Fibroblast of villous mesenchyme (primary cell): ENCODE measurements around the gene DENND11. TPM values are rescaled to one million over a fixed set of nuclear protein-coding genes. Genes with fewer than 3 reads are reported as not detected.

Source experiments
- DNase-seq: peaks from one replicate; pipeline ENCODE4 v3.0.0-alpha.2; 2010; ENCODE audit warnings: low read depth
- H3K4me3 ChIP-seq: 2 replicates; pipeline ENCODE4 v1.5.1; 2011; ENCODE audit warnings: low read depth, mild to moderate bottlenecking, low read length
- total RNA-seq: library from RNA; depleted of rRNA; stranded (reverse); fragments of >200 nt; gene quantifications from 2 replicates; pipeline ENCODE4 v1.2.3, GENCODE V29; 2012
- TF ChIP-seq, protein P1 (sequence below): IDR thresholded peaks from 2 replicates; pipeline ENCODE4 v1.5.1; 2012; ENCODE audit warnings: low read depth, mild to moderate bottlenecking, low read length; ENCODE audit not compliant: insufficient read depth

Gene DENND11
- total RNA-seq, 1 donor, result 5.6 TPM

DNA sequence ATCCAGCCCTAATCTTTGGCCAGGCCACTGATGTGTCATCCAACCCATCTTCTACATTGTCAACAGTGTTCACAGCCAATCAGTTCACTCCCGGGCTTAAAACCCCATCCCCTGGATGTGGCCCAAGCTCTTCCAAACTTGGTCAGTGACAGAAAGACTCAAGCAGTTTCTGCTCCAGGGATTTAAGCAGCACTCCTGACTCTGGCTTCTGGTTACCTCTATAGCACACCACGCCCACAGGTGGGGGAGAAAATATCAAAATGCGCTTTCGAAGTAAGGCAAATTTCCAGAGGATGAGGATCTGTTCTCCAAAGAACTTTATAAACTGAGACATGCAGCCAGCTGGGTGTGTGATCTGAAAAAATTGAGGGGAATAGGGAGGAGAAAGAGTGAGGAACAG, 35.9 kb downstream of the DENND11 start:
- no peak overlapping the region for H3K4me3 ChIP-seq
- no peak for DNase-seq
- TF ChIP-seq, protein P1, sequence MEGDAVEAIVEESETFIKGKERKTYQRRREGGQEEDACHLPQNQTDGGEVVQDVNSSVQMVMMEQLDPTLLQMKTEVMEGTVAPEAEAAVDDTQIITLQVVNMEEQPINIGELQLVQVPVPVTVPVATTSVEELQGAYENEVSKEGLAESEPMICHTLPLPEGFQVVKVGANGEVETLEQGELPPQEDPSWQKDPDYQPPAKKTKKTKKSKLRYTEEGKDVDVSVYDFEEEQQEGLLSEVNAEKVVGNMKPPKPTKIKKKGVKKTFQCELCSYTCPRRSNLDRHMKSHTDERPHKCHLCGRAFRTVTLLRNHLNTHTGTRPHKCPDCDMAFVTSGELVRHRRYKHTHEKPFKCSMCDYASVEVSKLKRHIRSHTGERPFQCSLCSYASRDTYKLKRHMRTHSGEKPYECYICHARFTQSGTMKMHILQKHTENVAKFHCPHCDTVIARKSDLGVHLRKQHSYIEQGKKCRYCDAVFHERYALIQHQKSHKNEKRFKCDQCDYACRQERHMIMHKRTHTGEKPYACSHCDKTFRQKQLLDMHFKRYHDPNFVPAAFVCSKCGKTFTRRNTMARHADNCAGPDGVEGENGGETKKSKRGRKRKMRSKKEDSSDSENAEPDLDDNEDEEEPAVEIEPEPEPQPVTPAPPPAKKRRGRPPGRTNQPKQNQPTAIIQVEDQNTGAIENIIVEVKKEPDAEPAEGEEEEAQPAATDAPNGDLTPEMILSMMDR, result no peak

DNA sequence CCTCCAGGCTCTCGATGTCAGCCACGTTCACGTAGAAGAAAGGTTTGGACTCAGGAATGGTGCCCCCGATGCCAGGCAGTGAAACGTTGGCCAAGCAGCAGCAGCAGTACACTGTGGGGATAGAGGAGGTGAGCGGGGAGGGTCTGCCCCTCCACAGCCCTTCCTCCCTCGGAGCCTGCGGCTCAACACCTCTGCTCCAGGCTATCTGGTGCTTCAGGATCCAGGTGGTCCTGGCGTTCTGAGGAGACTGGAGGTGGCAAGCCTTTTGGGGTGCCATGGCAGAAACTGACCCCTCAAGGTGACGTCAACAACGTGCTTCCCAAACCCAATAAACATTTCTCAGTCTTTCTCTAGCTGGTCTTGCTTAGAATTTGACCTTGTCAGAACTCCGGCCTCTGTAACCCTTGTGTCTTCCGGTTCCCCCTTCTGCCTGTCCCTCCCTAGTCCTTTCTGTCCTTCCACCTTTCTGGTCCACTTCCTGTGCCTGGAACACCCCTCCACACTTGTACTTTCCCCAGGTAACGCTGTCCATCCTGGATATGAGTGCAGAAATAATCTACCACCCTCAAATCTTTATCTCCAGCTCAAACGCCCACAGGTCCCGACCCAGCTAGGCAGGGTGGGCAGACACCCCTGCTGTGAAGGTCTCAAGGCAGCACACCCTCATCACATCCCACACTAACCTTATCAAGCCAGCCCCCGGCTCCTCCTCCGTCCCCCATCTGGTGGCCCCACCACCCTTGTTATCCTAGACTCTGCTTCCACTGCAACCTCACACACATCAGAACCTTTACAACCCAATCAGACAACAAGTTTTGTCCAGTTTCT, 36.5 kb downstream of the DENND11 start:
- H3K4me3 ChIP-seq, result no peak overlapping the region
- TF ChIP-seq, protein P1, result no peak
- DNase-seq, result no peak

DNA sequence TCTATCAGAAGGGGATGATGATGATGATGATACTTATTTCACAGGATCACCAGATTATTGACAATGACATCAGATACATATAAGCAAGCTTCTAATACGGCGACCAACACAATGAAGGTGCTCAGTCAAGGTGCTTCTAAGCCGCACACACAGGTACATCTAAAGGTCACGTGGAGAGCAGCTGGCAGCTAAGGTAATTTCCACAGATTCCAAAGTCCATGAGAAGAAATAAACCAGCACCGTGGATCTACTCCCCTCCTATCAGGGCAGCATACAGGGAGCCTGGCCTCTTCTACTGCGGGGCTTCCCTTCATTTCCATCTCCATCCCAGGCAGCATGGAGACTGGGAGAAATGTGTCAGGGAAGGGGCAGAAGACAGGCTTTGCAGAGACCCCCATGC, 37.5 kb downstream of the DENND11 start:
- TF ChIP-seq, protein P1, result no peak
- no peak overlapping the region for H3K4me3 ChIP-seq
- no peak for DNase-seq

DNA sequence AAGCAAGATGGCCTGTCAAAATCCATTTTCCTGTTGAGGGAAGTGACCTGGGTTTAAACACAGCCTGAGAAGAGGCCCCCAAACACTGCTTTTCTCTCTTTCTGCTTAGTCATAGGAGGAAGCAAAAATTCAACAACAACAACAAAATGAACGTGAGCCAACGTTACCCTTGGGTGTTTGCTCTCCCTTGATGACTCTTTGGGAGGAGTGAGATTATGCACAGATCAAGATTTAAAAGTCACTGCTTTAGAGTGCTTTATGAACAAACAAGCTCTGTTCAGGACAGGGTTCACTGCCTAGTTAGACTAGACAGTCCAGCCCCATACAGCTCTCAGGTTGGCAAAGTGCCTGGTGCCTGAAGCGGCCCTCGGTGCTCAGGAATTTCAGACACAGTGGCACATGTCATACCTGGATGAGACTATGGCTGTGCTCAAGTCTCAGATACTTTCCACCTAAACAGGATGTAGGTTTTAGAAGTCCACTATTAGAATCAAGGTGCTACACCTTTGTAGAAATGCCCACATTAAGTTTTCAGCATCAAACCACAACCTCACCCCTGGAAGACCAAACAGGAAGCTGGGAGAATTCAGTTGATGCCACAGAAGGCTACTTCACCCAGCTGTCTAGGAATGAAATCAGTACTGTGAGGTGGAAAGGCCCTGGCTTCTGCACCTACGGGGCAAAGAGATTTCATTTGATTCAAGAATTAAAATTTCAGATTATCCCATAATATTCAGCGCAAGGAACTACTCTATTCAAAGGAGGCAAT, 38.7 kb downstream of the DENND11 start:
- TF ChIP-seq, protein P1, result no peak
- H3K4me3 ChIP-seq, result no peak overlapping the region
- peak; percentile 23 for DNase-seq

DNA sequence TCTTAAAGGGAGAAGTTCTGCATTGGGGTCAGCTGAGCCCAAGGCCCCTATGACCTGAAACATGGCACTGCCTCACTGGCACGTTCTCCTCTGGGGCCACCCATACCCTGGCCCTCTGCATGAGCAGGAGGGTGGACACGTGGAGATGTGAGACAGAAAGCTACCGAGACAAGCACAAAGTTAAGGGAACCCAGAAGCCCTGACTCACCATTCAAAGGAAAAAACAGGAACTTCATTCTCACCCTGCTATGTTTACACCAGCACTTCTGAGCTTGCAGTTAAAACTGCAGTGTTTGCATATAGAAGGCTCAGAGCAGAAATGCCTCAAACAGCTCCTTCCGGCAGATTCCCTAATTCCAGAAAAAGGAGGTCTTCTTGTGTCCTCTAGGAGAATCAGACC, 41.7 kb downstream of the DENND11 start:
- TF ChIP-seq, protein P1, result no peak
- no peak overlapping the region for H3K4me3 ChIP-seq
- DNase-seq, result peak; percentile 28

DNA sequence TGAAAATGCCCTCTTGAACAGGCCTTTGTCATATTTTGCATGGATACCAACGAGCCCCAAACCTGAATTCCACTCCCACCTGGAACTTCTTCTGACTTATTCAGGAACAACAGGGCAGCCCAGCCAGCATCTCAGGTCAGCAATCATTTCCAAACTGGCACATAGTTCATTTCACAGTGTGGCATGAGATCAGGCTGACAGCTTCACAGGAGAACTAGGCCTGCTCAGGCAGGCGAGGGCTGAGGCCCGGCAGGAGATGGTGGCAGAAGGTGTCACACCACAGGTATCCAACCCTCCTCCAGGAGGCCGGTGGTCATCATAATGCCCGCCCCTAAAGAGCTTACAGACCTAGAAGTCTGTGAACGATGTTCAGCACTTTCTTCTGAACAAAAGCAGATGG, 42.5 kb downstream of the DENND11 start:
- DNase-seq, result no peak
- TF ChIP-seq, protein P1, result no peak
- no peak overlapping the region for H3K4me3 ChIP-seq
